ENCODE results near the gene PTMA. TPM values are rescaled to one million over a fixed set of nuclear protein-coding genes. Genes with fewer than 3 reads are reported as not detected.

Gene PTMA
- total and polyA plus RNA-seq, 9 of the 15 experiments (the other 6 are each of a cell fraction or from before 2014, with no cell fraction given), result 429 to 2,322 (median 1,578) TPM

- TF ChIP-seq ZBTB5 (IDR thresholded peaks at IDR 0.05) (peak; percentile 61; the same call in 1 of the 2 replicates), ZBTB43 (CRISPR knock-in tag; IDR thresholded peaks at IDR 0.05) (no peak), PKNOX1 (IDR thresholded peaks at IDR 0.05) (peak; percentile 58; the same call in 1 of the 2 replicates), ZFX (CRISPR knock-in tag; IDR thresholded peaks at IDR 0.05) (peak; percentile 35), POLR3A (IDR thresholded peaks at IDR 0.05; ENCODE audit: borderline replicate concordance, extremely low read depth, insufficient read depth, insufficient read length) (no peak), POLR2AphosphoS5 (IDR thresholded peaks at IDR 0.05; ENCODE audit: control insufficient read depth, insufficient read depth, low read depth, low read length) (no peak), MAX (CRISPR knock-in tag; IDR thresholded peaks at IDR 0.05) (no peak), CBX5 (IDR thresholded peaks at IDR 0.05; ENCODE audit: borderline replicate concordance, low read depth) (no peak), POLR2AphosphoS2 (IDR thresholded peaks at IDR 0.05; ENCODE audit: low read length) (no peak), CREBBP (IDR thresholded peaks at IDR 0.05; ENCODE audit: low read depth, low read length) (no peak), ZNF280B (CRISPR knock-in tag; IDR thresholded peaks at IDR 0.05) (no peak), NR2C2 (CRISPR knock-in tag; IDR thresholded peaks at IDR 0.05) (no peak), NR2C2 (tag; IDR thresholded peaks at IDR 0.05) (0 out of 2 replicates have a peak, but pooled peaks have one; percentile 4), ZNF212 (CRISPR knock-in tag; IDR thresholded peaks at IDR 0.05) (no peak)
- TF ChIP-seq, protein P1, sequence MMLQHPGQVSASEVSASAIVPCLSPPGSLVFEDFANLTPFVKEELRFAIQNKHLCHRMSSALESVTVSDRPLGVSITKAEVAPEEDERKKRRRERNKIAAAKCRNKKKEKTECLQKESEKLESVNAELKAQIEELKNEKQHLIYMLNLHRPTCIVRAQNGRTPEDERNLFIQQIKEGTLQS (IDR thresholded peaks at IDR 0.05), result no peak
- TF ChIP-seq, protein P1 (CRISPR knock-in tag; conservative IDR thresholded peaks at IDR 0.05), result no peak
- TF ChIP-seq, protein P2, sequence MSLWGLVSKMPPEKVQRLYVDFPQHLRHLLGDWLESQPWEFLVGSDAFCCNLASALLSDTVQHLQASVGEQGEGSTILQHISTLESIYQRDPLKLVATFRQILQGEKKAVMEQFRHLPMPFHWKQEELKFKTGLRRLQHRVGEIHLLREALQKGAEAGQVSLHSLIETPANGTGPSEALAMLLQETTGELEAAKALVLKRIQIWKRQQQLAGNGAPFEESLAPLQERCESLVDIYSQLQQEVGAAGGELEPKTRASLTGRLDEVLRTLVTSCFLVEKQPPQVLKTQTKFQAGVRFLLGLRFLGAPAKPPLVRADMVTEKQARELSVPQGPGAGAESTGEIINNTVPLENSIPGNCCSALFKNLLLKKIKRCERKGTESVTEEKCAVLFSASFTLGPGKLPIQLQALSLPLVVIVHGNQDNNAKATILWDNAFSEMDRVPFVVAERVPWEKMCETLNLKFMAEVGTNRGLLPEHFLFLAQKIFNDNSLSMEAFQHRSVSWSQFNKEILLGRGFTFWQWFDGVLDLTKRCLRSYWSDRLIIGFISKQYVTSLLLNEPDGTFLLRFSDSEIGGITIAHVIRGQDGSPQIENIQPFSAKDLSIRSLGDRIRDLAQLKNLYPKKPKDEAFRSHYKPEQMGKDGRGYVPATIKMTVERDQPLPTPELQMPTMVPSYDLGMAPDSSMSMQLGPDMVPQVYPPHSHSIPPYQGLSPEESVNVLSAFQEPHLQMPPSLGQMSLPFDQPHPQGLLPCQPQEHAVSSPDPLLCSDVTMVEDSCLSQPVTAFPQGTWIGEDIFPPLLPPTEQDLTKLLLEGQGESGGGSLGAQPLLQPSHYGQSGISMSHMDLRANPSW (CRISPR knock-in tag; IDR thresholded peaks at IDR 0.05), result no peak
These were observed 27.9 kb upstream of the PTMA start (continued) for GRCh38 chr2:231680285-231680991.

Data from K562 (cell line).